NAMALWA (cell line): ENCODE measurements around the gene PRRG2.

Experiments used
- DNase-seq: peaks from one replicate; pipeline ENCODE4 v3.0.0-alpha.2; 2015; ENCODE audit warnings: low spot score

The PRRG2 gene

DNA sequence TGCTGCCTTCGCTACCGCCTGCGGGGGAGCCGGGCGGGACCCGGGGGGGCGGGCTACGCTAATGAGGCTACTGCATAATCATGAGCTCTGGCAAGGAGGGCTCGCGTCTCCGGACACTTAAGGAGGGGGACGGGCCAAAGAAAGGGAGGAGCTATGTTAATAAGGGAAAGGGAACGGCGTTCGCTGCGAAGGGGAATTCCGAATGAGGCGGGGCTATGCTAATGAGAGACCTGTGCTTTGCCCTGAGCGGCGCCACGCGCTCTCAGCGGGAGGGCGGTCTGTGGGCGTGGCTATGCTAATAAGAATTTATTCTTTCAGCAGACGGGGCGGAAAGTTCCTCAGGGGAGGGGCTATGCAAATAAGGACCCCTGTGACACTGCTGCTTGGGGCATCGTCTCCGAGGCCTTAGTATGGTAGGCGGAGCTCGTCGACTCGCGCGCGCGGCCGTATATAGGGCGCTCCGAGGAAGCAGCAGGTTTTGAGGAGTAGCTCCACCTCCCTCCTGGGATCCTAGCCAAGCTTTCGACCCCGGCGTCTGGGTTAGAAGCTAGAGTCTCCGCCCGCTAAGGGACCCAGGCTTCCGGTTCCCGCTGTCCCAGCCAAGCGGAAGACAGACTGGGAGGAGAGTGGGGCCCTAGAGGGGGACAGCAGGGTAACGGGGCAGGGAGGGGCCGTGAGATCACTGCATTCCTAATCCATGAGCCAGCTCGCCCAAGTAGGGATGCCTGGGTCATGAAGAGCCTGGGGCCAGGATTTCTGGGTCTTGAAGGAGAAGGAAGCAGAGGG lies 59.2 kb downstream of the PRRG2 start, which contains the start of gene RRAS:
Gene RRAS (minus strand): TSS at position 31 of the 786 bp plus-strand sequence. CDS start 45 bp downstream, outside the sequence.
- peak; percentile 100 for DNase-seq
